Natural killer cell (primary cell): ENCODE measurements around the gene DHRS13. TPM values are rescaled to one million over a fixed set of nuclear protein-coding genes. Genes with fewer than 3 reads are reported as not detected.

Experiments used
- ATAC-seq, 3 donors: fragments of 150-1000 bp in 2 of 3; fragments of 200-7000 bp in 1 of 3; cut with Tn5 transposase; 1 replicate in 1 of 3; 2 replicates in 2 of 3; pipeline ENCODE4 v1.10.0; 2021; ENCODE audit warnings: mild to moderate bottlenecking in 2 of 3, moderate library complexity in 2 of 3
- DNase-seq, 2 donors: peaks; one replicate each; pipeline versions ENCODE4 v3.0.0 to v3.0.0-alpha.2; 2013 to 2021; ENCODE audit warnings: mixed read lengths in 1 of 2
- H3K27ac ChIP-seq: one replicate; pipeline ENCODE4 v1.5.1; 2013; ENCODE audit warnings: mild to moderate bottlenecking, low read length
- H3K27me3 ChIP-seq: one replicate; pipeline ENCODE4 v1.6.1; 2013; ENCODE audit warnings: low read length; ENCODE audit not compliant: control insufficient read depth, insufficient read depth
- H3K36me3 ChIP-seq: one replicate; pipeline ENCODE4 v1.6.1; 2013; ENCODE audit warnings: low read length; ENCODE audit not compliant: control insufficient read depth, insufficient read depth
- H3K4me1 ChIP-seq: one replicate; pipeline ENCODE4 v1.6.1; 2013; ENCODE audit warnings: low read length; ENCODE audit not compliant: control insufficient read depth, insufficient read depth
- H3K4me3 ChIP-seq: one replicate; pipeline ENCODE4 v1.5.1; 2013; ENCODE audit warnings: low read length
- H3K9me3 ChIP-seq: one replicate; pipeline ENCODE4 v1.6.1; 2013; ENCODE audit warnings: low read length; ENCODE audit not compliant: control insufficient read depth, insufficient read depth
- H3K27ac Mint-ChIP-seq, 2 donors: one replicate each; pipeline ENCODE4 v1.8.0; 2022; ENCODE audit warnings: mild to moderate bottlenecking in 2 of 2, mixed read lengths in 2 of 2, moderate library complexity in 1 of 2
- H3K27me3 Mint-ChIP-seq, 2 donors: one replicate each; pipeline ENCODE4 v1.8.0; 2022; ENCODE audit warnings: low read depth in 2 of 2, mixed read lengths in 2 of 2
- H3K36me3 Mint-ChIP-seq: one replicate; pipeline ENCODE4 v1.8.0; 2022; ENCODE audit warnings: mixed read lengths
- H3K4me1 Mint-ChIP-seq, 2 donors: one replicate each; pipeline ENCODE4 v1.8.0; 2022; ENCODE audit warnings: mixed read lengths in 2 of 2
- H3K4me3 Mint-ChIP-seq: one replicate; pipeline ENCODE4 v1.8.0; 2022; ENCODE audit warnings: mild to moderate bottlenecking, moderate library complexity, mixed read lengths
- H3K9me3 Mint-ChIP-seq, 2 donors: one replicate each; pipeline ENCODE4 v1.8.0; 2022; ENCODE audit warnings: mixed read lengths in 2 of 2
- WGBS: methylation state at CpG from one replicate; pipeline ENCODE4 v1.1.7; 2013; ENCODE audit warnings: missing lambda C conversion rate; ENCODE audit not compliant: insufficient coverage; 5-methylcytosine and 5-hydroxymethylcytosine counted together
- intact Hi-C: fragments of 100-400 bp; cut with micrococcal nuclease; formaldehyde crosslinking; loops from one replicate; pipeline ENCODE4 v1.14.2; 2022
- total RNA-seq, 4 donors: library from RNA; stranded (reverse); fragments of 120-200 nt in 1 of 4; gene quantifications; one replicate each; pipeline versions ENCODE4 v1.2.3 to v1.2.4, GENCODE V29; 2013 to 2022
- TF ChIP-seq, protein P1 (sequence below): fragments of 200-600 bp; IDR thresholded peaks from one replicate; pipeline ENCODE4 v1.8.0; 2022; ENCODE audit warnings: antibody characterized with exemption

The DHRS13 gene
- total RNA-seq, 3 donors from 2014 or later (not counting 1 experiment from before 2014, with no cell fraction given) = 22.5 to 27.3 (median 23.2) TPM

- Mint-ChIP-seq H3K9me3 (no peaks in the 10 kb centered on the region), H3K27ac (peak overlapping the region in 1 of 2 donors; percentile 58), H3K4me1 (peaks cover 0 to 6% of the 10 kb centered on the region in 2 donors), H3K4me3 (no peak overlapping the region), H3K36me3 (peaks cover 20% of the 10 kb centered on the region), H3K27me3 (no peaks in the 10 kb centered on the region)
- H3K4me3 ChIP-seq = no peak overlapping the region
- H3K36me3 ChIP-seq = peaks cover 96% of the 10 kb centered on the region
- no peak overlapping the region for H3K27ac ChIP-seq
- peak in 1 of 2 donors; percentile 47 for DNase-seq
- no peaks in the 10 kb centered on the region for H3K27me3 ChIP-seq
- 93% methylated on average over 20 of the region's 20 CpGs for WGBS
- intact Hi-C loops = no loop called here
- no peak for ATAC-seq
- TF ChIP-seq, protein P1, sequence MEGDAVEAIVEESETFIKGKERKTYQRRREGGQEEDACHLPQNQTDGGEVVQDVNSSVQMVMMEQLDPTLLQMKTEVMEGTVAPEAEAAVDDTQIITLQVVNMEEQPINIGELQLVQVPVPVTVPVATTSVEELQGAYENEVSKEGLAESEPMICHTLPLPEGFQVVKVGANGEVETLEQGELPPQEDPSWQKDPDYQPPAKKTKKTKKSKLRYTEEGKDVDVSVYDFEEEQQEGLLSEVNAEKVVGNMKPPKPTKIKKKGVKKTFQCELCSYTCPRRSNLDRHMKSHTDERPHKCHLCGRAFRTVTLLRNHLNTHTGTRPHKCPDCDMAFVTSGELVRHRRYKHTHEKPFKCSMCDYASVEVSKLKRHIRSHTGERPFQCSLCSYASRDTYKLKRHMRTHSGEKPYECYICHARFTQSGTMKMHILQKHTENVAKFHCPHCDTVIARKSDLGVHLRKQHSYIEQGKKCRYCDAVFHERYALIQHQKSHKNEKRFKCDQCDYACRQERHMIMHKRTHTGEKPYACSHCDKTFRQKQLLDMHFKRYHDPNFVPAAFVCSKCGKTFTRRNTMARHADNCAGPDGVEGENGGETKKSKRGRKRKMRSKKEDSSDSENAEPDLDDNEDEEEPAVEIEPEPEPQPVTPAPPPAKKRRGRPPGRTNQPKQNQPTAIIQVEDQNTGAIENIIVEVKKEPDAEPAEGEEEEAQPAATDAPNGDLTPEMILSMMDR = peak; percentile 7
- H3K9me3 ChIP-seq = no peaks in the 10 kb centered on the region
- no peaks in the 10 kb centered on the region for H3K4me1 ChIP-seq
Observed at GRCh38 chr17:28912281-28912937, 9.5 kb upstream of the DHRS13 start.

DNA sequence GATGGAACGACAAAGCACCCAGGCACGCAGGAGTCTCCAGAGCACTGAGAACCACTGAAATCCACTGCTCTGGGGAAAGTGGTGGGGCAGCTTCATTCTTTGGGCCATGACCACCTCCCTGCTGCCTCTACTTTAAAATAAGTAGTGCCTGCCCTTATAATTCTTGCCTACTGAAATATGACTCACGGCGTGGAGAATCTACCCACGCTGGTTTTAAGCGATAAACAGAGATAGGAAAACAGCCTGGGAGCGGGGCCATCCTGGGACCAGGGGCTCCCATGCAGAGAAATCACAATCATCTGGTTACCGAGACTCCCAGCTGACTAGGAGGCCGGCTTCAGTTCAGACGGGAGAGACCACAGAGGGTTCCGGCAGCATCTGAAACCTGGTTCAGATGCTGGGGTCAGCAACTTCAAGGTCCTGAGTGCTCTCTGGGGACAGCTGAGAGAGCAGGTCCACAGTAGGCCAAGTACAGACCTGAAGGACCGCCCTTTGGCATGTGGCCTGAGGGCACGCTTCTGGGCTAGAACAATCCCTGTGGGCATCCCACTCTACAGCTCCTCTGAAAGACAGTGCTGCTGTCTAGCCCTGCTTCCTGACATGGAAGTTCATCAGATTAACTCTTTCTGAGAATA is 8.6 kb upstream of the DHRS13 start:
- intact Hi-C loops = no loop called here
- TF ChIP-seq, protein P1 = no peak
- H3K27me3 ChIP-seq = no peaks in the 10 kb centered on the region
- H3K27me3 Mint-ChIP-seq = no peaks in the 10 kb centered on the region
- no peaks in the 10 kb centered on the region for H3K9me3 Mint-ChIP-seq
- no peak overlapping the region for H3K4me3 Mint-ChIP-seq
- H3K9me3 ChIP-seq = no peaks in the 10 kb centered on the region
- peaks cover 14% of the 10 kb centered on the region for H3K36me3 Mint-ChIP-seq
- H3K4me1 Mint-ChIP-seq = peaks cover 0 to 5% of the 10 kb centered on the region in 2 donors
- no peaks in the 10 kb centered on the region for H3K4me1 ChIP-seq
- no peak overlapping the region for H3K4me3 ChIP-seq
- 98% methylated on average over 13 of the region's 13 CpGs for WGBS
- ATAC-seq (no peak), DNase-seq (no peak)
- H3K36me3 ChIP-seq = peaks cover 96% of the 10 kb centered on the region
- H3K27ac Mint-ChIP-seq = peak overlapping the region in 1 of 2 donors; percentile 58
- H3K27ac ChIP-seq = no peak overlapping the region

GRCh38 chr17:28910534-28910933 is 7.7 kb upstream of the DHRS13 start:
- no CpG with 5 or more reads among the region's 1 CpG for WGBS
- H3K4me1 ChIP-seq = no peaks in the 10 kb centered on the region
- no peaks in the 10 kb centered on the region for H3K27me3 Mint-ChIP-seq
- peaks cover 10% of the 10 kb centered on the region for H3K36me3 Mint-ChIP-seq
- H3K27me3 ChIP-seq = no peaks in the 10 kb centered on the region
- H3K4me3 ChIP-seq = no peak overlapping the region
- peaks cover 93% of the 10 kb centered on the region for H3K36me3 ChIP-seq
- TF ChIP-seq, protein P1 = no peak
- no peaks in the 10 kb centered on the region for H3K4me1 Mint-ChIP-seq
- no peaks in the 10 kb centered on the region for H3K9me3 ChIP-seq
- ATAC-seq (no peak), DNase-seq (no peak)
- H3K9me3 Mint-ChIP-seq = no peaks in the 10 kb centered on the region
- intact Hi-C loops = no loop called here
- H3K27ac ChIP-seq = no peak overlapping the region
- no peak overlapping the region for H3K4me3 Mint-ChIP-seq
- H3K27ac Mint-ChIP-seq = no peak overlapping the region
